AG09309 (cell line): ENCODE measurements around the gene KCNT1.

ENCODE experiments used
- DNase-seq: peaks from one replicate; pipeline ENCODE4 v3.0.0-alpha.2; 2010; ENCODE audit warnings: low read depth
- H3K4me3 ChIP-seq: 2 replicates; pipeline ENCODE4 v1.5.1; 2011; ENCODE audit warnings: mild to moderate bottlenecking, low read depth, low read length, moderate library complexity; ENCODE audit not compliant: control insufficient read depth
- TF ChIP-seq, protein P1 (sequence below): IDR thresholded peaks from 2 replicates; pipeline ENCODE4 v1.5.1; 2011; ENCODE audit warnings: mild to moderate bottlenecking, low read depth, low read length, inconsistent platforms; ENCODE audit not compliant: insufficient read depth, control insufficient read depth; ENCODE audit errors: missing control alignments

Gene KCNT1

DNA sequence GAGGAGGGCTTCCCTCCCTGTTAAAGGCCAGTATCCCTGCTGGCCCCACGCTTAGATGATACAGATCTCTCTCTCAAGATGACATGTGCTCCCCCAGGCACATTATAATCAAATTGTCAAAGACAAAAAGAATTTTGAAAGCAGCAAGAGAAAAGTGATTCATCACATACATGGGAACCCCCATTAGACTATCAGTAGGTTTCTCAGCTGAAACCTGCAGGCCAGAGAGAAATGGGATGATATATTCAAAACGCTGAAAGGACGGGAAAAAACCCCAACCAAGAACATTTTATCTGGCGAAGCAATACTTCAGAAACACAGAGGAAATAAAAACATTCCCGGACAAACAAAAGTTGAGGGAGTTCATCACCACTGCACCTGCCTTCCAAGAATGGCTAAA, 126.7 kb downstream of the KCNT1 start:
- no peak for DNase-seq
- no peak overlapping the region for H3K4me3 ChIP-seq
- TF ChIP-seq, protein P1, sequence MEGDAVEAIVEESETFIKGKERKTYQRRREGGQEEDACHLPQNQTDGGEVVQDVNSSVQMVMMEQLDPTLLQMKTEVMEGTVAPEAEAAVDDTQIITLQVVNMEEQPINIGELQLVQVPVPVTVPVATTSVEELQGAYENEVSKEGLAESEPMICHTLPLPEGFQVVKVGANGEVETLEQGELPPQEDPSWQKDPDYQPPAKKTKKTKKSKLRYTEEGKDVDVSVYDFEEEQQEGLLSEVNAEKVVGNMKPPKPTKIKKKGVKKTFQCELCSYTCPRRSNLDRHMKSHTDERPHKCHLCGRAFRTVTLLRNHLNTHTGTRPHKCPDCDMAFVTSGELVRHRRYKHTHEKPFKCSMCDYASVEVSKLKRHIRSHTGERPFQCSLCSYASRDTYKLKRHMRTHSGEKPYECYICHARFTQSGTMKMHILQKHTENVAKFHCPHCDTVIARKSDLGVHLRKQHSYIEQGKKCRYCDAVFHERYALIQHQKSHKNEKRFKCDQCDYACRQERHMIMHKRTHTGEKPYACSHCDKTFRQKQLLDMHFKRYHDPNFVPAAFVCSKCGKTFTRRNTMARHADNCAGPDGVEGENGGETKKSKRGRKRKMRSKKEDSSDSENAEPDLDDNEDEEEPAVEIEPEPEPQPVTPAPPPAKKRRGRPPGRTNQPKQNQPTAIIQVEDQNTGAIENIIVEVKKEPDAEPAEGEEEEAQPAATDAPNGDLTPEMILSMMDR, result no peak

DNA sequence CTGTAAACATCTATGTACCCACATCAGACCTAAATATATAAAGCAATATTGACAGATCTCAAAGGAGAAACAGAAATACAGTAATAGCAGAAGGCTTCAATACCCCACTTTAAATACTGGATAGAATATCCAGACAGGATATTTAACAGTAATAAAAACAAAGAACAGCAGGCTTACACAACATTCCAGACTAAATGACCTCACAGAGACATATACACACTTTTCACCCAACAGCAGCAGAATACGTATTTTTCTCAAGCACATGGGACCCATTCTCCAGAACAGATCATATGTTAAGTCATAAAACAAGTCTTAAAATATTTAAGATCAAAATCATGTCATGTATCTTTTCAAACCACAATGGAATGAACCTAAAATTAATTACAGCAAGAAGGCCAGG, 128.5 kb downstream of the KCNT1 start:
- no peak for DNase-seq
- no peak overlapping the region for H3K4me3 ChIP-seq
- TF ChIP-seq, protein P1, result no peak

DNA sequence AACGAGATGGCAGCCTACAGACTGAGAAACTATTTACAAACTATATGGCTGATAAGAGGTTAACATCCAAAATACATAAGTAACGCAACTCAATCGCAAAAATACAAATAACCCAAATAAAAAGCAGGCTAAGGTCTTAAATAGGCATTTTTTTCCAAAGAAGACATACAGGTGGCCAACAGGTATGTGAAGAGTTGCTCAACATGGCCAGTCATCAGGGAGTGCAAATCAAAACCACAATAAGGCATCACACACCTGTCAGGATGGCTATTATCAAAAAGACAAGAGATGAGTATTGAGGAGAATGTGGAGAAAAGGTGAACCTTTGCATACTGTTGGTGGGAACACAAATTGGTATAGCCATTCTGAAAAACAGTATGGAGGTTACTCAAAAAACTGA, 131.9 kb downstream of the KCNT1 start:
- no peak overlapping the region for H3K4me3 ChIP-seq
- DNase-seq, result no peak
- TF ChIP-seq, protein P1, result no peak

DNA sequence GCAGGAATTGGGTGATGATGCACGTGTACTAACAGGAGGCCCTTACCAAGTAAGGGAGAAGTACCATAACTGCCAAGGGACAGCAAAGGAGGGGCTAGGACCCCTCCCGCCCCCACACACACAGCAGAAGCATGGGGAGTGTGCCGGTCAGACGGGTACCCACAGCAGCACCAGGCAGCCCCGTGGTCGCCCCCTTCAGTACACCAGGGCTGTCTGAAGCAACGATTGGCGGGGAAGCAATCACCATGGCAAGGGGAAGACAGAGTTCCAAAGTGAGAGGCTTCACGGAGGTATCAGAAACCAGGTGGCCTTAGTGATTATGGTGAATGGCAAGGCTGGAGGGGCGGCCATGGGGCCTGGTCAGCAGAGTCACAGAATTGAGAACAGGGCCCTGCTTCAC, 133.1 kb downstream of the KCNT1 start:
- TF ChIP-seq, protein P1, result no peak

DNA sequence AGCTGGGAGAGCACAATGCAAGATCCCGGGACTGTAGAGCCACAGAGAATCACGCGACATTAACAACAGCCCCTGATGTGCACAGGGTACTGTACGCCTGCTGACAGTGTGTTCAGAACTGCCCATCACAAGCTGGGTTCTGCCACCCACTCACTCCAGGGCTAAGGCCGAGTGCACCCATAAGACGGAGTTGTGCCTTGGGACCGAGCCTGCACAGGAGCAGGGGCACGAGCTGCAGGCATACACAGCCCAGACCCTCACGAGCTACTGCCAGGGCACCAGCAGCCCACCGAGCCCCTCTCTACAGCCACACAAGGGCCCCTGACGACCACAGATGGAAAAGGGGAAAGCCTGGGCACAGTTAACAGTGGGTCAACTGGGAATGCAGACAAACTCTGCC, 137.5 kb downstream of the KCNT1 start:
- no peak for DNase-seq
- TF ChIP-seq, protein P1, result no peak
- no peak overlapping the region for H3K4me3 ChIP-seq

More for the DNA sequence above, 133.1 kb downstream of the KCNT1 start:
- no peak overlapping the region for H3K4me3 ChIP-seq
- DNase-seq, result no peak

DNA sequence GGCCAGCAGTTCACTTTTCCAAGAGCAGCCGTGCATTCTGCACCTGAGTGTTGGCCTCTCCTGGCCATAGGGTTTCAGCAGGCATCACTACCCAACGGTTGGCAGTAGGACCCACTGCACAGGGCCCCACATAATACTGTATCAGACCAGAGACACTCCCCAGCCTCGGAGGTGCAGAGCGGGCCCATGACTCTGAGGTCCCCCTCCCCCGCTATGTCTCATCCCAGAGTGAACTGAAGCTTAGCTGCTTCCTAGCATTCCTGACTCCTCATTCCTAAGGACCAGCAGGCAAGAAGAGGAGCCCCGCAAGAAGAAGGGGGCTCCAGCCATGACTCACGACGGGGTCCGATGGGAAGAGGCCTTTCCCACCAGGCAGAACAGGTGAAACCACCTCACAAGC, 138.1 kb downstream of the KCNT1 start:
- no peak for DNase-seq
- TF ChIP-seq, protein P1, result no peak
- H3K4me3 ChIP-seq, result no peak overlapping the region

DNA sequence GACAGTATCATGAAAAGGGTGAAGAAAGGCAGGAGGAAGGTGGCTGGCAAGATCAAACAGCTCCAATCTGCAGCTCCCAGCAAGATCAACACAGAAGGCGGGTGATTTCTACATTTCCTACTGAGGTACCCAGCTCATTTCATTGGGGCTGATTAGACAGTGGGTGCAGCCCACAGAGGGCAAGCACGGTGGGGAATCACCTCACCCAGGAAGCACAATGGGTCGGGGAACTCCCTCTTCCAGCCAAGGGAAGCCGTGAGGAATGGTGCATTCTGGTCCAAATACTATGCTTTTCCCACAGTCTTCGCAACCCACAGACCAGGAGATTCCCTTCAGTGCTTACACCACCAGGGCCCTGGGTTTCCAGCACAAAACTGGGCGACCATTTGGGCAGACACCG, 138.6 kb downstream of the KCNT1 start:
- no peak overlapping the region for H3K4me3 ChIP-seq
- TF ChIP-seq, protein P1, result no peak
- DNase-seq, result no peak
